ENCODE measurements around the gene COL6A1. TPM values are rescaled to one million over a fixed set of nuclear protein-coding genes. Genes with fewer than 3 reads are reported as not detected.

Gene COL6A1
- polyA plus RNA-seq, 1 donor from 2014 or later = 29.4 TPM

DNA sequence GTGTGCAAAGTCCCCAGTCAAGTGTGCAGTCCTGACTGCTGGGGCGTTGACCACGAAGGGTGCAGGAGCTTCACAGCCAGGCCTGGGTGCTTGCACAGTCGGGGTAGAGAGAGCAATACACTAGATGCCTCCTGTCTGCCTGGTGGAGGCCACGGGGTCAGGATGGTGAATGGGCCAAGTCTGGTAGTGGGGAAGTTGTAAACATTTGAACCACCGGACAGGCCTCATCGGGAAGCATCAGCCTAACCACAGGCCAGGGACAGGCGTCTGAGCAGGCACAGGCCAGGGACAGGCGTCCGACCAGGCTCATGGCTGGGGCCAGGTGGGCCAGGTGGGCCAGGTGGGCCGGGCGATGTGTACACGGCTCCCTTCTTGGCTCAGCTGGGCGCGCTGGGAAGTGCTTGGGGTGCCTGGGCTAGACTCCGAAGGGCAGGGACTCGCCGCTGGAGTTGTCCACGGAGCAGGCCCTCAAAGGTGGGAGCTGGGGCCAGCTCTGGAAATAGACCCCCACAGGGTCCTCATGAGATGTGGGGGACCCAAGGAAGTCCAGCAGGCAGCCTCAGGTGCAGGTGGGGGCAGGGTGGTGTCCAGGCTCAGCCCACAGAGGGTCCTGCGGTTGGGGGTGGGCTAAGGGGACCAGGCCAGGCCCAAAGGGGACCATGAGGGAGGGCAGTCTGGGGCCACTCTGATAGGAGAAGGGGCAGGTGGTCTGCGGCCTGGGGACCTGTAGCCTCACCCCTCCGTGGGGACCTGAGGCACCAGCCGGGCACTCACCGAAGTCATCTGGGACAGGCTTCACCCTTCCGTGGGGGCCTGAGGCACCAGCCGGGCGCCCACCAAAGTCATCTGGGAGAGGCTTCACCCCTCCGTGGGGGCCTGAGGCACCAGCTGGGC lies 15.0 kb downstream of the COL6A1 start:
- no peaks in the 10 kb centered on the region for H3K9me2 ChIP-seq (ENCODE audit: insufficient read depth, low read length)
- no peak for TF ChIP-seq POLR2AphosphoS5 (IDR thresholded peaks at IDR 0.05)
- TF ChIP-seq SMC3 (conservative IDR thresholded peaks at IDR 0.05; ENCODE audit: poor library complexity) = no peak
- TF ChIP-seq MXI1 (conservative IDR thresholded peaks at IDR 0.05; ENCODE audit: poor library complexity, severe bottlenecking) = no peak
- TF ChIP-seq CTCF (IDR thresholded peaks at IDR 0.05; ENCODE audit: poor library complexity, severe bottlenecking) = no peak
- TF ChIP-seq TAF1 (IDR thresholded peaks at IDR 0.05; ENCODE audit: low read depth) = no peak
- no peak for TF ChIP-seq EZH2 (IDR thresholded peaks at IDR 0.05; ENCODE audit: borderline replicate concordance, insufficient read depth, low read length, poor library complexity, severe bottlenecking)
- TF ChIP-seq RAD21 (conservative IDR thresholded peaks at IDR 0.05) = no peak
- TF ChIP-seq REST (IDR thresholded peaks at IDR 0.05; ENCODE audit: borderline replicate concordance) = no peak
- TF ChIP-seq EP300 (conservative IDR thresholded peaks at IDR 0.05; ENCODE audit: poor library complexity, severe bottlenecking) = no peak
- no peak overlapping the region for H3K27ac ChIP-seq (ENCODE audit: low read length)
- H3K4me2 ChIP-seq (ENCODE audit: low read length) = no peak overlapping the region
- no peaks in the 10 kb centered on the region for H4K20me1 ChIP-seq (ENCODE audit: insufficient read depth)
- H3K36me3 ChIP-seq (ENCODE audit: insufficient read depth, low read length) = no peaks in the 10 kb centered on the region
- H3K9ac ChIP-seq (ENCODE audit: low read length) = no peak overlapping the region
- no peaks in the 10 kb centered on the region for H3K79me2 ChIP-seq (replicated peaks; ENCODE audit: insufficient read depth, low read length)
- no peak overlapping the region for H2AFZ ChIP-seq (ENCODE audit: low read depth, low read length)
- H3K4me3 ChIP-seq (ENCODE audit: low read length) = no peak overlapping the region
- no peaks in the 10 kb centered on the region for H3K9me3 ChIP-seq (ENCODE audit: low read length)
- no peaks in the 10 kb centered on the region for H3K27me3 ChIP-seq (ENCODE audit: insufficient read depth, low read depth, low read length)
- H3F3A ChIP-seq (ENCODE audit: insufficient read depth, low read length, poor library complexity, severe bottlenecking) = no peaks in the 10 kb centered on the region

- Histone ChIP-seq H3K27ac (ENCODE audit: low read length) (no peak overlapping the region), H3F3A (ENCODE audit: insufficient read depth, low read length, poor library complexity, severe bottlenecking) (no peaks in the 10 kb centered on the region), H2AFZ (ENCODE audit: low read depth, low read length) (no peak overlapping the region), H3K27me3 (ENCODE audit: insufficient read depth, low read depth, low read length) (no peaks in the 10 kb centered on the region), H3K9ac (ENCODE audit: low read length) (no peak overlapping the region), H3K4me3 (ENCODE audit: low read length) (no peak overlapping the region), H3K9me3 (ENCODE audit: low read length) (no peaks in the 10 kb centered on the region), H3K4me2 (ENCODE audit: low read length) (no peak overlapping the region), H3K79me2 (replicated peaks; ENCODE audit: insufficient read depth, low read length) (no peaks in the 10 kb centered on the region), H3K36me3 (ENCODE audit: insufficient read depth, low read length) (no peaks in the 10 kb centered on the region), H3K9me2 (ENCODE audit: insufficient read depth, low read length) (no peaks in the 10 kb centered on the region), H4K20me1 (ENCODE audit: insufficient read depth) (no peaks in the 10 kb centered on the region)
- no peak for TF ChIP-seq RAD21 (conservative IDR thresholded peaks at IDR 0.05)
- TF ChIP-seq EZH2 (IDR thresholded peaks at IDR 0.05; ENCODE audit: borderline replicate concordance, insufficient read depth, low read length, poor library complexity, severe bottlenecking) = no peak
- no peak for TF ChIP-seq REST (IDR thresholded peaks at IDR 0.05; ENCODE audit: borderline replicate concordance)
- no peak for TF ChIP-seq CTCF (IDR thresholded peaks at IDR 0.05; ENCODE audit: poor library complexity, severe bottlenecking)
- TF ChIP-seq EP300 (conservative IDR thresholded peaks at IDR 0.05; ENCODE audit: poor library complexity, severe bottlenecking) = no peak
- no peak for TF ChIP-seq TAF1 (IDR thresholded peaks at IDR 0.05; ENCODE audit: low read depth)
- no peak for TF ChIP-seq MXI1 (conservative IDR thresholded peaks at IDR 0.05; ENCODE audit: poor library complexity, severe bottlenecking)
- no peak for TF ChIP-seq SMC3 (conservative IDR thresholded peaks at IDR 0.05; ENCODE audit: poor library complexity)
- TF ChIP-seq POLR2AphosphoS5 (IDR thresholded peaks at IDR 0.05) = no peak
Observed at GRCh38 chr21:45997205-45997494, 15.6 kb downstream of the COL6A1 start.

Data from neural cell (in vitro differentiated cells).